Gastrocnemius medialis (tissue), 4 donors: ENCODE results near the gene TJAP1. TPM values are rescaled to one million over a fixed set of nuclear protein-coding genes. Genes with fewer than 3 reads are reported as not detected.
"Not testable (repeated sequence)": the region's sequence is repeated elsewhere in the genome, so short reads cannot be mapped to it uniquely, and the experiment has no call there.

Experiments
- ATAC-seq, 2 donors: fragments of 150-250 bp; one replicate each; pipeline ENCODE4 v1.9.1; 2016
- DNase-seq, 2 donors: peaks; one replicate each; pipeline ENCODE4 v3.0.0-alpha.2; 2019
- H3K27ac ChIP-seq, 4 donors: fragments of 200-600 bp; sonication (generic); 1 replicate in 1 of 4; 2 replicates in 3 of 4; pipeline ENCODE4 v1.5.1; 2016 to 2018; ENCODE audit warnings: mild to moderate bottlenecking in 2 of 4, moderate library complexity in 1 of 4
- H3K27me3 ChIP-seq, 3 donors: fragments of 200-600 bp; sonication (generic) in 2 of 3; 1 replicate in 1 of 3; 2 replicates in 2 of 3; pipeline versions ENCODE4 v1.5.1 to v1.6.0; 2016 to 2019; ENCODE audit warnings: mild to moderate bottlenecking in 1 of 3, moderate library complexity in 1 of 3
- H3K36me3 ChIP-seq, 2 donors: fragments of 200-600 bp; sonication (generic) in 1 of 2; one replicate each; pipeline ENCODE4 v1.5.1; 2017 to 2018
- H3K4me1 ChIP-seq, 2 donors: fragments of 200-600 bp; sonication (generic) in 1 of 2; one replicate each; pipeline ENCODE4 v1.5.1; 2016 to 2017; ENCODE audit warnings: mild to moderate bottlenecking in 2 of 2
- H3K4me3 ChIP-seq, 4 donors: fragments of 200-600 bp; sonication (generic) in 3 of 4; 1 replicate in 1 of 4; 2 replicates in 3 of 4; pipeline ENCODE4 v1.5.1; 2016 to 2019; ENCODE audit warnings: mild to moderate bottlenecking in 2 of 4
- H3K9me3 ChIP-seq, 3 donors: fragments of 200-600 bp; sonication (generic) in 2 of 3; 1 replicate in 1 of 3; 2 replicates in 2 of 3; pipeline ENCODE4 v1.5.1; 2016 to 2019
- POLR2A ChIP-seq, 2 donors: fragments of 450-650 bp; IDR thresholded peaks; one replicate each; pipeline ENCODE4 v1.6.1; 2017; ENCODE audit warnings: antibody characterized with exemption in 2 of 2, mild to moderate bottlenecking in 2 of 2, moderate library complexity in 2 of 2
- in situ Hi-C, 4 donors: fragments of 200-750 bp; cut with MboI; loops; one replicate each; pipeline versions ENCODE4 v1.15.0 to v1.8.0; 2017; ENCODE audit warnings: low sequenced_read_pairs in 4 of 4
- intact Hi-C: fragments of 100-400 bp; cut with DNase I; formaldehyde crosslinking; loops from one replicate; pipeline ENCODE4 v1.15.1; 2023; ENCODE audit warnings: low total_unique reads
- total RNA-seq, 4 donors: library from RNA; depleted of rRNA; stranded (reverse); fragments of >200 nt; gene quantifications; one replicate each; pipeline versions ENCODE4 v1.1.0 to v1.2.3, GENCODE V29; 2016
- TF ChIP-seq, protein P1 (sequence below), 5 experiments: fragments of 450-650 bp in 3 of 5; fragments of 200-600 bp in 2 of 5; sonication (generic) in 2 of 5; IDR thresholded peaks in 4 of 5; conservative IDR thresholded peaks in 1 of 5; 1 replicate in 4 of 5; 2 replicates in 1 of 5; pipeline ENCODE4 v1.5.1; 2016 to 2019; ENCODE audit warnings: antibody characterized with exemption in 5 of 5, mild to moderate bottlenecking in 3 of 5, moderate library complexity in 3 of 5

The TJAP1 gene
- total RNA-seq, 4 donors from 2014 or later = 28.8 to 45.2 (median 37.7) TPM

DNA sequence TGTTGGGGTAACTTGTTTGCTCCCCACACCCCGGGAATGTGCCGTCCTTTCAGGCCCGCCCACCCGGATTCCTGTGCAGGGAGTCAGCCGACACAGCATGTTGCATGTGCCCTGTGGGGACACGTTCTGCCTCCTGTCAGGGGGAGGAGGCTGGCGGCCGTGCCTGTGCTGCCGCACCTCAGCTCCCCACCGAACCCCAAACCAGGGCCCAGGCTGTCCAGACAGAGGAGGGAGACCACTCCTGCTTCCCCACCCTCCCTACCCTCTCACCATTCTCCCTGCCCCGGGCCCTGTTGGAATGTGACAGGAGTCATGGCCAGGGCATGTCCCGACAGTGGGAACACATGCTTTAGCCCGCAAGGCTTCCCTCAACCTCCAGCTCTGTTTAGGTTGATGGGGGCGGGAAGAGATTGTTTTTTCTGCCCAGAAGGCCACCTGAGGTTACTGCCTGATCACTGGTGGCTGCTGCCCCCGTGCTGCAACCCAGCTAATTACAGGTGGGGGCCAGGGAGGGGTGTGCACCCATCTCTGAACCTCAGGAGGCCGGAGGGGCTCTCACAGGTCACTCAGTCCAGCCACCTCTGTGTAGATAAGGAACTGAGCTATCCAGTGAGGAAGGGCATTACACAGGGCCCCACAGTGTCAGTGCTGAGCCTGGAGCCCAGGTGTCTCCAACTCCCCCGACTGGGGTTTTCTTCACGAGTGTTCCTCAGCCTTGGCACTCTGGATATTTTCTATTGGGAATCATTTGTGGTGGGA lies 19.2 kb downstream of the TJAP1 start:
- Histone ChIP-seq H3K27ac (peak overlapping the region in 1 of 4 donors; percentile 70), H3K9me3 (no peaks in the 10 kb centered on the region), H3K27me3 (no peaks in the 10 kb centered on the region), H3K36me3 (peaks cover 0 to 39% of the 10 kb centered on the region in 2 donors), H3K4me3 (no peak overlapping the region), H3K4me1 (peaks cover 14 to 31% of the 10 kb centered on the region in 2 donors)
- ATAC-seq (peak in 1 of 2 donors; percentile 7), DNase-seq (no peak)
- in situ Hi-C loops (no loop called here), intact Hi-C loops (loop anchor here (1.0 kb wide), 1 partner anchor 42 kb away; no protein-coding TSS in a partner anchor)
- TF ChIP-seq, protein P1, sequence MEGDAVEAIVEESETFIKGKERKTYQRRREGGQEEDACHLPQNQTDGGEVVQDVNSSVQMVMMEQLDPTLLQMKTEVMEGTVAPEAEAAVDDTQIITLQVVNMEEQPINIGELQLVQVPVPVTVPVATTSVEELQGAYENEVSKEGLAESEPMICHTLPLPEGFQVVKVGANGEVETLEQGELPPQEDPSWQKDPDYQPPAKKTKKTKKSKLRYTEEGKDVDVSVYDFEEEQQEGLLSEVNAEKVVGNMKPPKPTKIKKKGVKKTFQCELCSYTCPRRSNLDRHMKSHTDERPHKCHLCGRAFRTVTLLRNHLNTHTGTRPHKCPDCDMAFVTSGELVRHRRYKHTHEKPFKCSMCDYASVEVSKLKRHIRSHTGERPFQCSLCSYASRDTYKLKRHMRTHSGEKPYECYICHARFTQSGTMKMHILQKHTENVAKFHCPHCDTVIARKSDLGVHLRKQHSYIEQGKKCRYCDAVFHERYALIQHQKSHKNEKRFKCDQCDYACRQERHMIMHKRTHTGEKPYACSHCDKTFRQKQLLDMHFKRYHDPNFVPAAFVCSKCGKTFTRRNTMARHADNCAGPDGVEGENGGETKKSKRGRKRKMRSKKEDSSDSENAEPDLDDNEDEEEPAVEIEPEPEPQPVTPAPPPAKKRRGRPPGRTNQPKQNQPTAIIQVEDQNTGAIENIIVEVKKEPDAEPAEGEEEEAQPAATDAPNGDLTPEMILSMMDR (IDR thresholded peaks at IDR 0.05 in 4 of 5, conservative IDR thresholded peaks at IDR 0.05 in 1 of 5) = peak; percentile 46 to 74 (median 63)
- TF ChIP-seq POLR2A (IDR thresholded peaks at IDR 0.05) = no peak

DNA sequence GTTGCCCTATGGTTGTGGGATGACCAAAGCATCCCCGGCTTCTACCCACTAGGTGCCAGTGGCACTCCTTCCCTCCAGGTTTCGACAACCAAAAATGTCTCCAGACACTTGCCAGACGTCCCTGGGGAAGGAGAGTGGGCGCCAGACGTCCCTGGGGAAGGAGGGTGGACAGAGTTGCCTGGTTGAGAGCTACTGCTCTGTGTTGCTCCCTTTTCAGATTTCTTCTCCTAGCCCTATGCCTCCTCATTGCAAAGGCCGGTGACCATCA lies 19.7 kb downstream of the TJAP1 start:
- TF ChIP-seq, protein P1 (IDR thresholded peaks at IDR 0.05 in 4 of 5, conservative IDR thresholded peaks at IDR 0.05 in 1 of 5) = no peak
- no peak for TF ChIP-seq POLR2A (IDR thresholded peaks at IDR 0.05)
- DNase-seq (no peak), ATAC-seq (no peak)
- intact Hi-C loops (no loop called here), in situ Hi-C loops (no loop called here)
- H3K36me3 ChIP-seq = peaks cover 0 to 42% of the 10 kb centered on the region in 2 donors
- H3K27ac ChIP-seq = peak overlapping the region in 1 of 4 donors; percentile 70
- H3K4me3 ChIP-seq = no peak overlapping the region
- no peaks in the 10 kb centered on the region for H3K27me3 ChIP-seq
- no peaks in the 10 kb centered on the region for H3K9me3 ChIP-seq
- peaks cover 14 to 31% of the 10 kb centered on the region in 2 donors for H3K4me1 ChIP-seq

DNA sequence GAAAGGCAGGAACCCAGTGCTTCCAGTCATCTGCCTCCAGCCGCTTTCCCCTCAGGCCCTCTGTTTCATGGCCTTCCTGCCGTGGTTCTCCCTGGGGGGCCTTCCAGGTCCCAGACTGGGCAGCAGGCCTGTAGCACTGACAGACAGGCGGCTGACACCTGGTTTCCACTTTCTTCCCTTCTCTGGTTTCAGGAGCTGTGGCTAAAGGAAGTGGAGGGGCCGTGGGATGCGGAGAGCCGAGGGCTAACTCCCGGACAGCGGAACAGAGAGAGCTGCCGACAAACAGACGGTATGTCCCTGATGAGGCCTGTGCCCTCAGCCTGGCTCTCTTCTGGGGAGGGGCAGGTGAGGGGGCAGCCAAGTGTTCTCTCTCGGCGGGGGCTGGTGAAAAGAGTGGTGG lies 20.3 kb downstream of the TJAP1 start:
- in situ Hi-C loops (no loop called here), intact Hi-C loops (no loop called here)
- Histone ChIP-seq H3K4me1 (peaks cover 14 to 31% of the 10 kb centered on the region in 2 donors), H3K36me3 (peaks cover 0 to 48% of the 10 kb centered on the region in 2 donors), H3K9me3 (no peaks in the 10 kb centered on the region), H3K27ac (peak overlapping the region in 1 of 4 donors; percentile 70), H3K27me3 (no peaks in the 10 kb centered on the region), H3K4me3 (no peak overlapping the region)
- DNase-seq = no peak
- ATAC-seq = no peak
- no peak for TF ChIP-seq POLR2A (IDR thresholded peaks at IDR 0.05)
- TF ChIP-seq, protein P1 (IDR thresholded peaks at IDR 0.05 in 4 of 5, conservative IDR thresholded peaks at IDR 0.05 in 1 of 5) = no peak

DNA sequence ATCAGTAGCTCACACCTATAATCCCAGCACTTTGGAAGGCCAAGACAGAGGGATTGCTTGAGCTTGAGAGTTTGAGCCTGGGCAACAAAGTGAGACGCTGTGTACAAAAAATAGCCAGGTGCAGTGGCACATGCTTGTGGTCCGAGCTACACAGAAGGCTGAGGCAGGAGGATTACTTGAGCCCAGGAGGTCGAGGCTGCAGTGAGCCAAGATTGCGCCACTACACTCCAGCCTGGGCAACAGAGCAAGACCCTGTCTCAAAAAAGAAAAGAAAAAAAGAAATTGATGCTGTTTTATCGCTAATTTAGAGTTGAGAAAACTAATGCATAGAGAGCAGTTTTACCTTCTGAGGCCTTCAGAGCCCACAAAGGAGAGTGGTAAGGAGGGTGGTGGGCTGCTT lies 20.9 kb downstream of the TJAP1 start:
- H3K27ac ChIP-seq, ATAC-seq, H3K9me3 ChIP-seq, in situ Hi-C loops, DNase-seq, H3K4me3 ChIP-seq, intact Hi-C loops, H3K27me3 ChIP-seq: not testable (repeated sequence)
- peaks cover 0 to 54% of the 10 kb centered on the region in 2 donors for H3K36me3 ChIP-seq
- peaks cover 14 to 31% of the 10 kb centered on the region in 2 donors for H3K4me1 ChIP-seq

DNA sequence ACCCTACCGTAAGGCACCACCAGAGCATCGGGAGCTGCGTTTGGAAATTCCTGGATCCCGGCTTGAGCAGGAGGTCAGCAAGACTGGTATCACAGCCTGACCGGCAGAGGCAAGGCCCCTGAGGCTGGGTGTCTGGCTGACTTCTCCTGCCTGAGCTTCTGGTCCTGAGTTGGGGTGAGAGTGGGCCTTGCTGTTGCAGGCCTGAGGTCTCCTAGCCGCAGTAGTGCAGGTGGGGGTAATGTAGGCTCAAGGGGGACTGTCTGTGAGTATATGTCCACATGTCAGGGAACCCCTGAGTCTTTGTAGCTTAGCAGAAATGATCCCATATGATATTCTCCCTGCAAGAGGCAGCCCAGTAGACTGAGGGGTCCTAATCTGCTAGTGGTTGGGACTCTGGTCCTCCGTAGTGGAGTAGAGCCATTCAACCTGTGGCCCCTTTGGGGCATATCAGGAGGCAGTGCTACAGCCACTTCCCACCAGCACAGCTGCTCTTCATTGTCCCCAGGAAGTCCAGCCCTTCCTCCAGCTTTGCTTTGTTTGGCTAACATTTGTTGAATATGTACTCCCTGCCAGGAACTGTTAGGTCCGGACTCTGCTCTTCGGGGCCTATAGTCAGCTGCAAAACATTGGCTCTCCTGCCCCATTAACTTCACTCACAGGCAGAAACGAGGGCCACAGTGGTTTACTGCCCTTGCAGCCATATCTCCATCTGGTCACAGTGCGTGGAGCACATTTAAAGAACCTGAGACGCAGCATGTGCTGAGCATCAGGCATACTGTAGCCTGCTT lies 21.9 kb downstream of the TJAP1 start:
- Histone ChIP-seq H3K4me3 (no peak overlapping the region), H3K9me3 (no peaks in the 10 kb centered on the region), H3K27me3 (no peaks in the 10 kb centered on the region), H3K27ac (peak overlapping the region in 3 of 4 donors; percentile 3 to 27 (median 12)), H3K36me3 (peaks cover 0 to 62% of the 10 kb centered on the region in 2 donors), H3K4me1 (peaks cover 14 to 31% of the 10 kb centered on the region in 2 donors)
- DNase-seq (no peak), ATAC-seq (peak in 1 of 2 donors; percentile 28)
- no peak for TF ChIP-seq POLR2A (IDR thresholded peaks at IDR 0.05)
- TF ChIP-seq, protein P1 (IDR thresholded peaks at IDR 0.05 in 4 of 5, conservative IDR thresholded peaks at IDR 0.05 in 1 of 5) = no peak
- in situ Hi-C loops = no loop called here
- intact Hi-C loops = no loop called here
